Measurements from ENCODE around the gene GAREM2.

The GAREM2 gene

DNA sequence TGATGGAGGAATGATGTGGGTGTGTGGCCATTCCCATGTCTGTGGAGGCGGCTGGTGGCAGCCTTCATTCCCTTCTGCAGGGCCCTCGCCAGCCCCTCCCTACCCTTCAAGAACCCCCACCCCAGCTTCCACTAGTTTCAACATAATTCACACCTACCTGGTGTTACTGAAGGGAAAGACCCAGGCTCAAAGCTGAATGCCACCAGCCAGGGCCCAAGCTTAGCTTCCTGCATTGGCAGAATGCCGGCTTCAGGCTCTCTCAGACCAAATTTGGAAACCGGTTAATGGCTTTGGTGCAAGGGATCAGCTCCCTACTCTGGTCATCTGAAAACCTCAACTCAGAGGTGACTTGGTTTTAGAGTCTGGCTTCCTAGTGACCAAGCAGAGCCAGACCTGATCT is 16.9 kb downstream of the GAREM2 start:
- DNase-seq = no peak

DNA sequence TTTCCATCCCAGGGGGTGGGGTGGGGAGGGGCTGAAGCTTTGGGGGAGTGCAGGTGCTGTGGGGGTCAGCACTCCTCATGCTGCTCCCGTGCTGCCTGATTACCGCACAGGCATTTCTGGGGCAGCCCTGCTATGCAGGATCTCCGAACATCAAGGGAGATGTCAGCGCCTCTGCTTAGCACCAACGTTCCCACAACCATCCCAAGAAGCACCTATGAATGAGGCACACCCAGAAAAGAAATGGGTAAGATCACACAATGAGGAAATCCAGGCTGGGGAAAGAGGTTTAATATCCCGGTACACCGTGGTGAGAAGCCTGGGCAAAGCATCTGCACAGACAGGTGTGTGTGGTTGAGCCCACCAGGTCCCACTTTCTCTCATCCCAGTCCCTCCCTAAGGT is 17.5 kb downstream of the GAREM2 start:
- DNase-seq = no peak

DNA sequence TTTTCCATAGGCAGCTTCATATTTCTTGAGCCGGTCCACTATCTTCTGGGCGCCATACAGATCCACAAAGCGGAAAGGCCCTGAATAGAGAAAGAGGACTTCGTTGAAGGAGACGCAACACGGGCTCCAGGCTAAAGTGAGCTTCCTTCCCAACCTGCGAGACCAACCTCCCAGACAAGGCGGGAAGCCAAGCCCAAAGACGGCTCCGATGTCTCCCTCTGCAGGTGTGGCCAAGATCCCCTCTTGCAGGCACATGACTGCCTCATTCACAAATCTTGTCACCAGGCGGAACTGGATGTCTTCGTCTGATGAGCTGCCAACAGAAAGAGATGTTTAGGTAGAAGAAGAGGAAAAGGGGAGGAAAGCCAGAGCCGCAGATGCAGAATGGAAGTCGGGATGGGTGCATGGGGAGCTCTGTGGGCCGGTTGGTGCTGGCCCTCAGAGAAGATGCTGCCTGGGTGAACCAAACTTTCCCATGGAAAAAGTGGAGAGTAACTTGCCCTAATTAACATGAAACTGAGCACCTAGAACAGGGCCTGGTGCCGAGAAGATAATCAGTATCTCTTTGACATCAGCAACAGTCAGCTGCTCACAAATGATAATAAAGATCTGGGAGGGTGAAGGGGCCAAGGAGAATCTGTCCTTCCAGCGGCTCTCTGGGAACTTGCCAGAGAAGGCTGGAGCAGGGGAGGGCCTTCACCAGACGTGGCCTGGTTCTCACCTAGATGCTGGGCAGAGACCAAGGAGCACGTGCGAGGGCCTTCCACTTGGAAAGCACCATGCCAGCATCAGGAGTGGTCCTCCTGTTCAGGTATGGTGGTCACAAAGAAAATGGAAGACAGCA is 18.6 kb downstream of the GAREM2 start:
- no peak for DNase-seq

DNA sequence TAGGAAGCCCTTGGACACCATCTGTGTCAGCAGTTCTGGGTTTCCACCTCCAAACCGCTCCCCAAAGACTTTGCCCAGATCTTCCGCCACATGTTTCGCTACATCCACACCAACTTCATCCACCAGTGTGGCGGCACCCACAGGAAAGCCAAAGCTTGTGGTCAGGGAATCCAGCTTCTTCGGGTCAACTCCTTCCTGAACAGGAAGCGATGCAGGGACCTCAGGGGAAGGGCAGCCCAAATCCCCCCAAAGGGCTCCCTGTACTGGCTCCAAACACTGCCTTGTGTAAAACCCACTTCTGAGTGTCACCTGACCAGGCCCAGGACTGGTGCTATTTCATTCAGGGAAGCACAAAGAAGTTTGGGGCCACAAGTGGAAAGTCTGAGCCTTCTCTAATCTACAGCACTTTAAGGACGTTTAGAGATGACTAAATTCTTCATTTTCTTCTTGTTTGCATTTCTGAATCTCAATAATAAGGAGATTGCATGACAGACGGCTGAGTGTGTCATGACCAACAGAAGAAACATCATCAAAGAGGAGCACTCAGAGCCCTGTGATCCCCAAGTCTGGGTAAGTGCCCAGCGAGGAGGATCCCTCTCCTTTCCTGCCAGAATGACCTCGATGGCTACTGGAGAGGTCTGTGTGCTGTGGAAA is 20.8 kb downstream of the GAREM2 start:
- no peak for DNase-seq

DNA sequence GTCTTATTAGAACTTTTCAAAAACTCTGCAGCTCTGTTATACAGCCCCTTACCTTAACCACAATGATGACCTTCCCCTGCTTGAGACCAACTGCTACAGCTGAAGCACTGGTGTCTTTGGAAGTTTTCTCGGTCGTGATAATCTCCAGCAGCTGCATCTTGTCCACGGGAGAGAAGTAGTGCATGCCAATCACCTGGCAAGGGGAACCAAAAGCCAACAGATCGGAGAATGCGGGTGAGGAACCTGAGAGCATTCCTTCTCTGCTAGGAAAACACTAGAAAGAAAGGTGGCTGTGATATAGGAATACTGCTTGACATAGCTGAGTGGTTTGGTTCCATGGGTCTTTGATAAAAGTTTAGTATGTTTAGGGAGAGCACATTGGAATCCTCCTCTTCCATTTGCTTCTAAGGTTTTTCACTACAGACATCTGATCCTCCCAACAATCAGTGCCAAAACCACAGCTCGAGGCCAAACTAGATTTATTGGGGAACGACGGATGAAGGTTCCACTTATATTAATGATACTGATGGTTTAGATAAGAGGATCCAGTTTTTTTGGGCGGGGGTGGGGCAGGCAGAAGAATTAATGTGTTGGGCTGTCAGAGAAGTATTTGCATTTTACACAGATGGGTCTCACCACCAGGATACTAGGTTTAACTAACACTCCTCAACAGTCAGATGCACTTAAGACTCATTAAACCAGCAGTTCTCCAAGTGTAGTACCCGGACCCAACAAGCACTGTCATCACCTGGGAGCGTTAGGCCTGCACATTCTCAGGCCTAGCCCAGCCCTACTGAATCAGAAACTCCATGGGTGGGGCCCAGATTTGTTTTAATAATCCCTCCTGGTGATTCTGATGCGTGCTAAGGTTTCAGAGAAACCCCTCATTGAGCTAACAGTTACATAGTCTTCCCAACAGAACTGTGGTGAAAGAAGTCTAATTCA is 22.4 kb downstream of the GAREM2 start:
- DNase-seq = no peak

DNA sequence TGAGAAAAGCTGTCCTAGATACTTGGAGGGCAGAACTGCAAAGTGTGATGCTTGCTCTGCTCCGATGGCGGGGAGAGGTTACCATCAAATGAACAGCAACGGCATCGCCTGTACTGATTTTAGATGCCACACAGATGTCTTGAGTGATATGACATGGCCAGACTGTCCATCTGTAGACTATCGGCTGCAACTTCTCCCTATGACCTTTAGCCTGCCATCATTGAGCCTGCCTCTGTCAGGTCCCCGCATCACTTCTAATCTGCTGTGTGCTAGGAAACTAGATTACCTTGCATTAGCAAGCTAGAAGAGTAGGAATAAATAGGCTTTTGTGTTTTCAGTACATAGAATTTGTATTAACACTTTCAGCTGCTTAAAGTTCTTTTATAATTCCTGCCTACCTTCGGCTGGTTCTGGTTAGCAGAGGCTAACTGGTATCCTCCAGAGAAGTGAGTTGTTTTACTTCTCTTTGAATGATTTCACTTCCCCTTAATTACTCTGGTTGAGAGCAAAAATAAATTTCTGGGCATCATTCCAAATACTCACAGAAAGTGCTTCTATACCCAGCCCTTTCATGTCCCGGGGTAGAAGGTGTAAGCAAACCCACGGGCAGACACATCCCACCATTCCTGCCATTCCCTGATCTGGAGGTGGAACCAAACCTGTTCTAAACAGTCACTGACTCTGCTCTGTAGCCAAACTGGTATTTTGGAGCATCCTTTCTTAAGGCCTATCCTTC is 24.0 kb downstream of the GAREM2 start:
- DNase-seq = no peak

DNA sequence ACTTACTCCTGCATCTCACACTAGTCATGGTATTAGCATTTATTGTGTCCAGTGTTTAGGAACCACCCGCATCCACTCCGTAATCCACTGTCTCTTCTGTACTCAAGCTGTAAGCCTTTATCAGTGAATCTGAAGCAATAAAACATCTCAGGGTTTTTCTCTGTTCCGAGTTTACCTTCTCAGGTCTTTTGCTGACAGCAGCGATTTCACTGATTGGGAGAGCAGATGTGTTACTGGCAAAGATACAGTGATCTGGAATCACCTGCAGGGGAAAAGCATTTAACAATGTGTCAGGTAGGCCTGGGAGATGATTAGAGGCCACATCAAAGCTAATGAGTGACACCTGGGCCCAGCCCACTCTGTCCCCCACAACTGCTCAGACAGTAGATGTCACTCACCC is 24.6 kb downstream of the GAREM2 start:
- DNase-seq = no peak

DNA sequence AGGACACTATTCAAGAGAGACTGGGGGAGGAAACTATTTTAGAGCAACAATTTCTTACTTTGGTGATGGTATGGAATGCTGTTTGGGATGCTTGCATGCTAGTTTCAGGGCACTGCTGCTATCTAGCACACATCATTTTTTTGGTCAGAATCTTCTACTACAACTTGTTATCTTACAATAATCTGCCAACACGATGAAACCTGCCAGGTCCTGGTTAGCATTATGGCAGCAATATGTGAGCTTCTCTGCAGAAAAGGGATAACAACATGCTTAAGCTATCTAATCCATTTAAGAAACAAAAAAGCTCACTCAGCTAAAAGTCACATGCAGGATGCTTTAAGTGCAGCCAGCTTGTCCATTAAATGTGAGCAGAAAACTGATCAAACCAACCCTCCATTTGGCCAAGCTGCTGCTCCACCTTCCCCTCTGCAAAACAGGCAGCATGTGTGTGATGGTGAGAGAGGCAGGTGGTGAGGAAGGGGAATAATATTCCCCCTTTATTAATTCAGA is 30.1 kb downstream of the GAREM2 start:
- DNase-seq = no peak

DNA sequence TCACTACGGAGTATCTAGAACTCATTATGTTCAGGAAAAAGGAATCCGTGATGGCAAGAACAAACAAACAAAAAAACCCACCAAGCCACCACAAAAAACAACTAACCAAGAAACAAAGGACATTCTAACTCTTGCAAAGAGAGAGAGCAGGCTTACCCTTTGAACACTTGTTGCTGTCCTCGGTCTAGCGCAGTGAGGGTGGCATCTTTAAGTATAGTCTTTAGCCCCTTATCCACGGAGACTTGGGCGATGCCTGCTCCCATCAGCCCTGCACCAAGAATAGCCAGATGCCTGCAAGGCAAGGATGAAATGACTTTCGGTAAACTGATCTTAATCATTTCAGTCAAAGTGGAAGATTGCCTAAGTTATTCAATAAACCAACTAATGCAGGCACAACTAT is 31.0 kb downstream of the GAREM2 start:
- DNase-seq = no peak

DNA sequence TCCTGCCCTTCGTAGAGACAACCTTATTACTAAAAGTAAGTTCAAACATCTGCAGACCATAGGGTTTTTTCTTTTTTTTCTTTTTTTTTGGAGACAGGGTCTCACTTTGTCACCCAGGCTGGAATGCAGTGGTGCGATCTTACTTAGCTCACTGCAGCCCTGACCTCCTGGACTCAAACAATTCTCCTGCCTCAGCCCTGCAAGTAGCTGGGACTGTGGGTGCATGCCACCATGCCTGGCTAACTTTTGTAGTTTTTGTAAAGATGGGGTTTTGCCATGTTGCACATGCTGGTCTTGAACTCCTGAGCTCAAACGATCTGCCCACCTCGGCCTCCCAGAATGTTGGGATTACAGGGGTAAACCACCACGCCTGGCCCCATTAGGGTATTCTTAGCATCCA is 39.1 kb downstream of the GAREM2 start:
- DNase-seq = no peak

DNA sequence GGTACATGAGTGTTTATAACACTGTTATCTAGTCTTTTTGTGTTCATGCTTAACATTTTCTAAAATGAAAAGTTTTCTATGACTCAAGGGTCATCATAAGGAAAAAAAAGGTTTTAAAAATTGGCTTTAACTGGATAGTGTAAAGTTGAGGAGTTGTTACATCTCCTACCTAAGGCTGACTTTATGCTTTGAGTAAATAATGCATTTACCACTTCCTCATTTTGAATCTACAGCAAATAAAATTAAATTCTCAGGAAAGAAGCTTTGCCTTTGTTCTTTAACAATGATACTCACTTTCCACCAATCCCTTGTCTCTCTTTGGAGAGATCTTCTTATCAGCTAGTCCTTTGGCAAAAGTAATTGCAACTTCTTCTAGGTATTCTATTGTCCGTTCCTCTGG is 41.9 kb downstream of the GAREM2 start:
- DNase-seq = no peak

DNA sequence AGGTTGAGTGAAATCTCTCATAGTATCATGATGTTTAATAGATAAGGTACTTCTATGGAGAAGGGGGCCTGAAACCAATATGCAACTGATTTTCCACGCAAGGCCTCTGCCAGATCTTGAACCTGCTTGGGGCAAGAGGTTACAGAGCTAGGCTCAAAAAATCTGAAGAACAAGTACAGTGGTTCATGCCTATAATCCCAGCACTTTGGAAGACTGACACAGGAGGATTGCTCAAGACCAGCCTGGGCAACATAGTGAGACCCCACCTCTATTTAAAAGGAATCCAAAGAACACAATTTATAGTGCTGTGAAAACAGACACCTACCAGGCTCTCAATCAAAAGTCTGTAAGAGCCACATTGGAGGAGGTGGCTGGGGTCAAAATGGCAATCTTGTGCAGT is 42.9 kb downstream of the GAREM2 start:
- DNase-seq = no peak

DNA sequence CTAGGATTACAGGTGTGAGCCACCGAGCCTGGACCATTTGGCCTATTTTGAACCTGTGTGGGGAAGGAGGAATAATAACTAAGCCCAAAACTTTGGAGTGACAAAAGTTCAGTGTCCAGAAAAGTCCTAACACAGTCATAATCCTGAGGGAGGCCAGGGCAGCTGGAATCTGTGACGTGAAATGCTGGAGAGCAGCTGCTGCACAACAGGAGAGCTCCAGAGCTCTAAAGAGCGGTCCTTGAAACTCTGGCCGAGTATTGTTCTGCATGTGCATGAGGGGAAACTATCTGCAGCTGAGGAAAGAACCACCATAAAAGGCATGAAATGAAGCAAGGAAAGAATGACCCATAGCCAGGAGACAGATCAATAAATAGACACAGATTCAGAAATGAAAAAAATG is 43.7 kb downstream of the GAREM2 start:
- DNase-seq = no peak

DNA sequence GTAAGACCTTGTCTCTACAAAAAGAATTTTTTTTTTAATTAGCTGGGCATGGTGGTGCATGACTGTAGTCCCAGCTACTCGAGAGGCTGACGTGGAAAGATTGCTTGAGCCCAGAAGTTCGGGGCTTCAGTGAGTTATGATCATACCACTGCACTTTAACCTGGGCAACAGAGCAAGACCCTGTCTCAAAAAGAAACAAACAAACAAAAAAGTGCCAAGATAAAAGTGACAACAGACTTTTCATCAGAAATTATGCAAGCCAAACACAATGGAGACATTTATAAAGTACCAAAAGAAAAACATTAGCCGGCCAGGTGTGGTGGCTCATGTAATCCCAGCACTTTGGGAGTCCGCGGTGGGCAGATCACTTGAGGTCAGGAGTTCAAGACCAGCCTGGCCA is 44.8 kb downstream of the GAREM2 start:
- DNase-seq = no peak

DNA sequence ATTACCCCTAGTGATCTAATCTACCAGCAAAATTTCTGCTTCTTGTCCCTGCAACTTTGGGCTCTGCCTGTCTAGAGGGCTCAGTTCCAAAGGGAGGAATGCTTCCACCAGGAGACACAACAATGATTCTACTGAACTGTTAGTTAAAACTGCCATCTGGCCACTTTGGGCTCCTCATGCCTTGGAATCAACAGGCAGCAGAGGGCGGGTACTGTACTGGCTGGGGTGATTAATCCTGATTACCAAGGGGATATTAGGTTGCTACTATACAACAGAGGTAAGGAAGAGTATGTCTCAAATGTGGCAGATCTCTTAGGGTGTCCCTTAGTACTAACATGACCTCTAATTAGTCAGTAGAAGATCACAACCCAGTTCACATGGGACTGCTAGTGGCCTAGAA is 50.1 kb downstream of the GAREM2 start:
- DNase-seq = no peak

DNA sequence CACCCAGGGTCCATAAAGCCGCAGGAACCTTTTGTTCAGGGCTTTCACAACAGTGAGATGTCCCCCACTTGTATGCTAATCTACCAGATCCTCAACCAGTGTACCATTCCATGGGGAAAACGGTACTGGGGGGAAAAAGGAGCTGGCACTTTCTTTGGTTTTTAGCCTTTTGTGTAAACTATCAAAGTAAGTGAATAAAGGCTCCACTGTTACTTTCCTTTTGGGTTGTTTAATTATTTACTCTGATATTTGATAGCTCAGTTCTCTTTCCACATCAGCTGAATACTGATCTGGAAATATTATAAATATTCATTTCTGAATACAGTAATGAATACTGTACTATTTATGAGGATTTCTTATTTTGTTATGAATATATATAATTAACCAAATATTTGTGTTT is 51.2 kb downstream of the GAREM2 start:
- DNase-seq = no peak

DNA sequence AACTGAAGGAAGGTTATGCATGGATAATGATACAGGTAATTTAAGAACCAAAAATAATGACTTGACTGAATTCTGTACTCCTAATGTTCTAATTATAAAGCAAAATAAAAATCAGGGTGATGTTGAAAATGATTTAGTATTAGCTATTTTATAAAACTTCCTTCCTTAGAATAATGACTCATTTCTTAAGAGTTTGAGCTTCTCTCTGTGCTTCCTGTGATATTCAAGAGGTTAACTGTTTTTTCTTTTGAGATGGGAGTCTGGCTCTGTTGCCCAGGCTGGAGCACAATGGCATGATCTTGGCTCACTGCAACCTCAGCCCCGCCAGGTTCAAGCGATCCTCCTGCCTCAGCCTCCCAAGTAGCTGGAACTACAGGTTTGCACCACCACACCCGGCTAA is 56.7 kb downstream of the GAREM2 start:
- DNase-seq = no peak

DNA sequence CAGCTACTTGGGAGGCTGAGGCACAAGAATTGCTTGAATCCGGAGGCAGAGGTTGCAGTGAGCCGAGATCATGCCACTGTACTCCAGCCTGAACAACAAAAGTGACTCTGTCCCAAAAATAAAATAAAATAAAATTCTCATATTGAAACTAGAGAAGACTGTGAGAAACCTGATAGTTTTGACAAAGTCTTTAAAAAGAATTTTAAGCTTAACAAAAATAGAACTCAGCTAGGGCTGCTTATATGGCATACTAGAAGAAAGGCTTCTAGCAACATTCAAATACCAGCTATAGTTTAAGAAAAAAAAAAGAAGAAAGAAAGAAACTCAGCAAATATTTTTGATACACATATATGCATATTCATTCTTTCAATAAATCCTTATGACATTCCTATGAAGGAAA is 57.9 kb downstream of the GAREM2 start:
- DNase-seq = no peak

DNA sequence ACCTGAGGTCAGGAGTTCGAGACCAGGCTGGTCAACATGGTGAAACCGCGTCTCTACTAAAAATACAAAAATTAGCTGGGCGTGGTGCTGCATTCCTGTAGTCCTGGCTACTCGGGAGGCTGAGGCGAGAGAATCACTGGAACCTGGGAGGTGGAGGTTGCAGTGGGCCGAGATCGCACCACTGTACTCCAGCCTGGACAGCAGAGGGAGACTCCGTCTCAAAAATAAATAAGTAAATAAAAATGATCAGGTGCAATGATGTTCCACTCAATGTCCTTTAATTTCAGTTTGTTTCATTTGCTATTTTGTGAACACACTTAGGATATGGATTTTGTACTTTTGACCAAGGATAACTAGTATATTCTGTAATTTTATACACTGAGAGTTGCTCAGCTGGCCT is 62.2 kb downstream of the GAREM2 start:
- DNase-seq = no peak

DNA sequence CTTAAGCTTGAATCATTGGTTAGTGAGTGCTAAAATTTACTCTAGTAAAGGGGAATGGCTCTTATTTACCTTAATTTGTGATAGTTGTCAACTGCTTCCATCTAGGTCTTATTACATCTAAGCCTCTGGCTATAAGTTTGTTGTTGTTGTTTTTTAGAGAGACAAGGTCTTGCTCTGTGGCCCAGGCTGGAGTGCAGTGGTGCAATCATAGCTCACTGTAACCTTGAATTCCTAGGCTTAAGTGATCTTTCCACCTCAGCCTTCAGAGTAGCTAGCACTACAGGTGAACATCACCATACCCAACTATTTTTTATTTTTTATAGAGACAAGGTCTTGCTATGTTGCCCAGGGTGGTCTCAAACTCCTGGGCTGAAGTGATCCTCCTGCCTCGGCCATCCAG is 65.0 kb downstream of the GAREM2 start:
- DNase-seq = no peak

DNA sequence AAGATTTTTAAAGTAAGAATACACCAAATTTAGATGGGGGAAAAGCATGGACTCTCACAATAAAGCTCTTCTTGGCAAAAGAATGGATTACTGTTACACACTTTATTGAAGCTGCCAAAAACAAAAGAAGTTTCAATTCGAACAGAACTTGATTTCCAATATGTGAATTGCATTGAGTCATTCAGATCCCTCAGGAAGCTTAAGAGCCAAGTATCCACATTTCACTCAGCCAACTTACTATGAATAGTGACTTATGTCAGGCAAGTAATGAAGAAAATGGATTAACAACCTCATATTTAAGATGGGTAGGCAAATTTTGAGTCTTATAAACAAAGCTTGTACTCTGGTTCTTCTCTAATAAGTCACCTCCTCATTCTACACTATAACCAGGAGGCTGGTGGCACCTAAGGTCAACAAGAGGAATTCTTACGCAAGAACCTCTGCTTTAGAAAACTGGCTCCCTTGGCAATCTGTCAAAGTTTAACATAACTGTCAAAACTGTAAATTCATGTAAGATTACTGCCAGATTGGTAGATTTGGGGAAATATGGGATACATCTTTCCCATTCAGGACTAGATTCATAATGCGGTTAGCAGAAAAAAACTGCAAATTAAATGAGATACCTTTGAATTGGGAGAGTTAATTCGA is 65.5 kb downstream of the GAREM2 start:
- DNase-seq = no peak

Data from NCI-H748 treated with DMSO at 0.1 percent for 48 hours (cell line).